Lung (tissue), 16 donors: ENCODE data around the gene COPS4. TPM values are rescaled to one million over a fixed set of nuclear protein-coding genes. Genes with fewer than 3 reads are reported as not detected.
A peak's percentile ranks its signal among the peaks of the same experiment; 100 is the strongest.
"Not testable (repeated sequence)": the region's sequence is repeated elsewhere in the genome, so short reads cannot be mapped to it uniquely, and the experiment has no call there.

ENCODE experiments used
- ATAC-seq: fragments of 200-7000 bp; cut with Tn5 transposase; one replicate; pipeline ENCODE4 v1.9.1; 2020; ENCODE audit warnings: moderate number of reproducible peaks; ENCODE audit not compliant: insufficient read depth, low FRiP score
- DNase-seq, 3 donors: peaks; one replicate each; pipeline ENCODE4 v3.0.0-alpha.2; 2013 to 2017
- H3K27ac ChIP-seq, 2 donors: one replicate each; pipeline ENCODE4 v1.5.1; 2013; ENCODE audit warnings: mild to moderate bottlenecking in 2 of 2, moderate library complexity in 2 of 2, control low read depth in 1 of 2, inconsistent platforms in 1 of 2, low read depth in 1 of 2, low read length in 1 of 2
- H3K27me3 ChIP-seq, 3 donors: one replicate each; pipeline ENCODE4 v1.5.1; 2013; ENCODE audit warnings: low read length in 2 of 3; ENCODE audit not compliant: control insufficient read depth in 3 of 3, insufficient read depth in 3 of 3
- H3K36me3 ChIP-seq, 4 donors: one replicate each; pipeline ENCODE4 v1.5.1; 2013; ENCODE audit warnings: low read length in 4 of 4, mild to moderate bottlenecking in 1 of 4, moderate library complexity in 1 of 4; ENCODE audit not compliant: control insufficient read depth in 4 of 4, insufficient read depth in 4 of 4
- H3K4me1 ChIP-seq, 5 donors: one replicate each; pipeline ENCODE4 v1.5.1; 2013; ENCODE audit warnings: low read length in 5 of 5, mild to moderate bottlenecking in 2 of 5, moderate library complexity in 1 of 5; ENCODE audit not compliant: control insufficient read depth in 5 of 5, insufficient read depth in 5 of 5
- H3K4me3 ChIP-seq: one replicate; pipeline ENCODE4 v1.5.1; 2013; ENCODE audit warnings: mild to moderate bottlenecking, control low read depth, moderate library complexity
- H3K9ac ChIP-seq, 2 donors: one replicate each; pipeline ENCODE4 v1.5.1; 2013; ENCODE audit warnings: low read length in 2 of 2, control low read depth in 1 of 2; ENCODE audit not compliant: insufficient read depth in 1 of 2
- H3K9me3 ChIP-seq, 4 donors: one replicate each; pipeline ENCODE4 v1.5.1; 2013; ENCODE audit warnings: low read length in 3 of 4, mild to moderate bottlenecking in 1 of 4, moderate library complexity in 1 of 4; ENCODE audit not compliant: control insufficient read depth in 4 of 4, insufficient read depth in 3 of 4
- WGBS, 2 donors: extraction: QIAGEN DNeasy Blood & Tissue Kit; methylation state at CpG; one replicate each; pipeline ENCODE4 v1.1.7; 2013; 5-methylcytosine and 5-hydroxymethylcytosine counted together
- long read RNA-seq, 5 donors: transcript quantifications; one replicate each; lab custom pipeline, GENCODE V29; 2026
- polyA plus RNA-seq, 2 donors: library from polyadenylated mRNA; stranded (reverse); fragments of 200-250 nt; gene quantifications; one replicate each; pipeline ENCODE4 v1.2.1, GENCODE V29; 2013
- total RNA-seq, 2 donors: library from RNA; depleted of rRNA in 1 of 2; stranded (reverse); fragments of >200 nt in 1 of 2; gene quantifications; one replicate each; pipeline ENCODE4 v1.2.1, GENCODE V29; 2014 to 2021
- TF ChIP-seq, protein P1 (sequence below): IDR thresholded peaks from 2 replicates; pipeline ENCODE4 v1.5.1; 2012; ENCODE audit warnings: mild to moderate bottlenecking; ENCODE audit errors: control extremely low read depth, extremely low read depth
- donor health status: control.
- donor health status: control.
- donor health status: Bipolar disorder and iron deficiency.
- donor health status: healthy.
- donor health status: DM: yes; HTN: yes; CAD: no.

The COPS4 gene
- total RNA-seq, result 10 to 100 TPM; 26.3 to 55.3 TPM
- 10 to 100 TPM; 15.3 to 28.1 TPM for polyA plus RNA-seq
- long read RNA-seq, donor 1, transcript COPS4-201 (10 exons, 1,744 nt), result major isoform, 36 of 47 reads
- long read RNA-seq, donor 1, partial matches to known transcripts, result 6 of 47 reads
- long read RNA-seq, donor 1, other reads (novel, unspliced or antisense), result 0 of 47 reads
- long read RNA-seq, donor 2, transcript COPS4-201 (10 exons, 1,744 nt), result major isoform, 10 of 11 reads
- long read RNA-seq, donor 2, partial matches to known transcripts, result 0 of 11 reads
- long read RNA-seq, donor 2, other reads (novel, unspliced or antisense), result 0 of 11 reads
- long read RNA-seq, donor 3, transcript COPS4-201 (10 exons, 1,744 nt), result major isoform, 12 of 15 reads
- long read RNA-seq, donor 3, partial matches to known transcripts, result 0 of 15 reads
- long read RNA-seq, donor 3, other reads (novel, unspliced or antisense), result 0 of 15 reads
- long read RNA-seq, donor 4, transcript COPS4-201 (10 exons, 1,744 nt), result major isoform, 6 of 19 reads
- long read RNA-seq, donor 4, partial matches to known transcripts, result 11 of 19 reads
- long read RNA-seq, donor 4, other reads (novel, unspliced or antisense), result 0 of 19 reads
- long read RNA-seq, donor 5, transcript COPS4-201 (10 exons, 1,744 nt), result major isoform, 31 of 42 reads
- long read RNA-seq, donor 5, partial matches to known transcripts, result 7 of 42 reads
- long read RNA-seq, donor 5, other reads (novel, unspliced or antisense), result 0 of 42 reads

DNA sequence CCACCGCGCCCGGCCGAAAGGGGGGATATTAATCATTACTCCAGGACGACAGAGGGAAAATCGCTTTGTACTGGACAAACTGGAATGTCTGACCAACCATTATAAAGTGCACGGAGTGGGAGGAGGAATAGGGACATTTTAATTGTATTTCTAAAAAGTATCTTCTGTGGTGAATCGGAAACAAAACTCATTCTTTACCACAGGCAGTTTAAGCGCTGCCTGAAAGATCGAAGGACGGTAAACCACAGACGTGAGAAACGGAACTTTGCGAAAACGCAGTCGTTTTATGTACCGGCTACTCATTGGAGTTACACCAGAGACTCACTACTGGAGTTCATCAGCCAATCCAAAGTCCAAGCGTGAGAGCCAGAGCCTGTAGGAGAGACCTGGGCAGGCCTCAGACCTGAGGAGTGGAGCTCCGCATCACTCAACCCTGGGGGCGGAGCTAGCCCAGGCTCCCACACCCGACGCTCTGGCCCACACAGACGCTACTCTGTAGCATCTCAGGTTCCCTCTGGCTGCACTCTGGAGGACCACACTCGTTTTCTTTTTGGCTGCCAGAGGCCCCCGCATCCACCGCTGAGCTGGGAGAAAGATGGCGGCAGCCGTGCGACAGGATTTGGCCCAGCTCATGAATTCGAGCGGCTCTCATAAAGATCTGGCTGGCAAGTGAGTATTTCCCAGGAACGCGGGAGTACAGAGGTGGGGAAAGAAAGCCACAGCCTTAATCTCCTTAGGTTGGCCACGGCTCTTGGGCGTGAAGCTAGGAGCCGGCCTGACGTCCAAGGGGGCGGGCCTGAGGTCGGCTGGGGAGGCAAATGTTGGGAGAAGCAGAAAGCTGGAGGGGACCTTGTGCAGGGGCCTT lies at the start of gene COPS4:
Gene COPS4 (plus strand): TSS at position 554 of the 865 bp plus-strand sequence. CDS start 42 bp downstream, at position 596.
- Histone ChIP-seq H3K9me3 (no peaks in the 10 kb centered on the region), H3K4me1 (peaks cover 4 to 14% (median 10%) of the 10 kb centered on the region in 5 donors), H3K9ac (peak within 1 kb of the TSS; percentile 51 to 97), H3K27me3 (no peaks in the 10 kb centered on the region), H3K4me3 (peak within 1 kb of the TSS; percentile 82), H3K36me3 (peaks cover 0 to 2% (median 0%) of the 10 kb centered on the region in 4 donors), H3K27ac (peak within 1 kb of the TSS; percentile 93 to 96)
- DNase-seq (peak; percentile 98 to 100 (median 100)), ATAC-seq (peak; percentile 100)
- WGBS, 2 donors, result 0% methylated on average over 39 of the region's 39 CpGs
- TF ChIP-seq, protein P1, sequence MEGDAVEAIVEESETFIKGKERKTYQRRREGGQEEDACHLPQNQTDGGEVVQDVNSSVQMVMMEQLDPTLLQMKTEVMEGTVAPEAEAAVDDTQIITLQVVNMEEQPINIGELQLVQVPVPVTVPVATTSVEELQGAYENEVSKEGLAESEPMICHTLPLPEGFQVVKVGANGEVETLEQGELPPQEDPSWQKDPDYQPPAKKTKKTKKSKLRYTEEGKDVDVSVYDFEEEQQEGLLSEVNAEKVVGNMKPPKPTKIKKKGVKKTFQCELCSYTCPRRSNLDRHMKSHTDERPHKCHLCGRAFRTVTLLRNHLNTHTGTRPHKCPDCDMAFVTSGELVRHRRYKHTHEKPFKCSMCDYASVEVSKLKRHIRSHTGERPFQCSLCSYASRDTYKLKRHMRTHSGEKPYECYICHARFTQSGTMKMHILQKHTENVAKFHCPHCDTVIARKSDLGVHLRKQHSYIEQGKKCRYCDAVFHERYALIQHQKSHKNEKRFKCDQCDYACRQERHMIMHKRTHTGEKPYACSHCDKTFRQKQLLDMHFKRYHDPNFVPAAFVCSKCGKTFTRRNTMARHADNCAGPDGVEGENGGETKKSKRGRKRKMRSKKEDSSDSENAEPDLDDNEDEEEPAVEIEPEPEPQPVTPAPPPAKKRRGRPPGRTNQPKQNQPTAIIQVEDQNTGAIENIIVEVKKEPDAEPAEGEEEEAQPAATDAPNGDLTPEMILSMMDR, result peak; percentile 15

DNA sequence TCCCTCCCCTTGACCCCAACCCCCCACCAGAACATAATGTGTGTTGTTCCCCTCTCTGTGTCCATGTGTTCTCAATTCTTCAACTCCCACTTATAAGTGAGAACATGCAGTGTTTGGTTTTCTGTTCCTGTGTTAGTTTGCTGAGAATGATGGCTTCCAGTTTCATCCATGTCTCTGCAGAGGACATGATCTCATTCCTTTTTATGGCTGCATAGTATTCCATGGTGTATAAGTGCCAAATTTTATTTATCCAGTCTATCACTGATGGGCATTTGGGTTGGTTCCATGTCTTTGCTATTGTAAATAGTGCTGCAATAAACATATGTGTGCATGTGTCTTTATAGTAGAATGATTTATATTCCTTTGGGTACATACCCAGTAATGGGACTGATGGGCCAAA lies 47.5 kb upstream of the COPS4 start:
- ATAC-seq, H3K4me1 ChIP-seq, H3K9me3 ChIP-seq, H3K27me3 ChIP-seq, H3K27ac ChIP-seq, H3K9ac ChIP-seq, DNase-seq, H3K36me3 ChIP-seq, H3K4me3 ChIP-seq: not testable (repeated sequence)

DNA sequence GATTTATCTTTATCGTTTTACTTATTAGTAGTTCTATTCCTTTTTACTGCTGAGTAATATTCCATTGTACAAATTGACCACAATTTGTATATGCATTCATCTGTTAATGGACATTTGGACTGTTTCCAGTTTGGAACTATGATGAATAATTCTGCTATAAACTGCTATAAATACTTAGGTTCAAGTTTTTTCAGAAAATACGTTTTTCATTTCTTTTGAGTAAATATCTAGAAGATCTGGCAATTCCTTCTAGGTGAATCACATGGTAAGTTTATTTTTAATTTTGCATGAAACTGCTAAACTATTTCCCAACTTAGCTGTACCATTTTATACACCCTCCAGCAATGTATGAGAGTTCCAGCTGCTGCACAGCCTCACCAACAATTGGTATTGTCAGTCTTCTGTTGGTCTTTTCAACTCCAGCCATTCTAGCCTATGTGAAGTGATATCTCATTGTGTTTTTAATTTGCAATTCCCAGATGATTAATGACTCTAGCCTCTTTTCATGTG lies 46.6 kb upstream of the COPS4 start:
- Histone ChIP-seq H3K4me3 (no peak overlapping the region), H3K9me3 (no peaks in the 10 kb centered on the region), H3K27ac (no peak overlapping the region), H3K4me1 (peaks cover 0 to 1% (median 0%) of the 10 kb centered on the region in 5 donors), H3K36me3 (peaks cover 0 to 8% (median 3%) of the 10 kb centered on the region in 4 donors), H3K9ac (no peak overlapping the region), H3K27me3 (no peaks in the 10 kb centered on the region)
- ATAC-seq (no peak), DNase-seq (no peak)
- TF ChIP-seq, protein P1, result no peak
- 91 to 94% methylated on average over 2 of the region's 2 CpGs for WGBS, 2 donors
